Measurements from ENCODE around the gene ANKRD44. TPM values are rescaled to one million over a fixed set of nuclear protein-coding genes. Genes with fewer than 3 reads are reported as not detected.

Gene ANKRD44
- total and polyA plus RNA-seq, 2 of the 8 experiments (the other 6 are each of a cell fraction or from before 2014, with no cell fraction given), result 1.2 to 1.3 TPM

GRCh38 chr2:197191177-197191939 lies 119.2 kb downstream of the ANKRD44 start:
- no peak overlapping the region for H4K8ac ChIP-seq (ENCODE audit: extremely low read depth, insufficient read depth, low read length)
- H2BK20ac ChIP-seq (ENCODE audit: low read length), result no peak overlapping the region
- WGBS, 2 experiments (ENCODE audit: extremely low coverage in 1 of 2, insufficient coverage in 1 of 2, insufficient read length in 1 of 2, insufficient replicate concordance in 2 of 2, low coverage in 1 of 2, low lambda C conversion rate in 2 of 2, missing lambda C conversion rate in 1 of 2), result 61% methylated on average over 4 of the region's 4 CpGs; no CpG with 5 or more reads in 1 of the 2 experiments
- H2AFZ ChIP-seq (ENCODE audit: low read length), result no peak overlapping the region
- H3K36me3 ChIP-seq (ENCODE audit: control insufficient read depth in 2 of 4, insufficient read depth in 4 of 4, low read length in 3 of 4), result no peaks in the 10 kb centered on the region
- no peaks in the 10 kb centered on the region for H3K9me3 ChIP-seq (ENCODE audit: insufficient read depth in 2 of 2, low read depth in 1 of 2, low read length in 1 of 2)
- ChIA-PET CTCF (ENCODE audit: partially characterized antibody) (interaction anchor here (0.9 to 4.0 kb wide), 37 partner anchors 9 to 1106 kb away, joined by 3 to 63 read pairs (median 5); no protein-coding TSS in a partner anchor), POLR2A (ENCODE audit: partially characterized antibody) (no interaction called here)
- H2BK15ac ChIP-seq (ENCODE audit: low read length), result no peak overlapping the region
- H3K27me3 ChIP-seq (replicated peaks in 1 of 4; ENCODE audit: control insufficient read depth in 3 of 4, extremely low read depth in 1 of 4, insufficient read depth in 3 of 4, low read length in 3 of 4), result no peaks in the 10 kb centered on the region
- H4K91ac ChIP-seq (replicated peaks; ENCODE audit: insufficient read length, low read length), result no peak overlapping the region
- no peak overlapping the region for H3K27ac ChIP-seq (ENCODE audit: low read depth, low read length)
- H3K18ac ChIP-seq (ENCODE audit: extremely low read depth, low read length), result no peak overlapping the region
- H2AK5ac ChIP-seq (ENCODE audit: low read depth, low read length), result no peak overlapping the region
- no peak overlapping the region for H3K23ac ChIP-seq (ENCODE audit: insufficient read length)
- H3K14ac ChIP-seq (ENCODE audit: insufficient read length), result no peak overlapping the region
- H2BK5ac ChIP-seq (ENCODE audit: low read depth, low read length), result no peak overlapping the region
- DNase-seq (ENCODE audit: low read depth in 1 of 2, low spot score in 2 of 2), result no peak
- no peaks in the 10 kb centered on the region for H4K20me1 ChIP-seq (replicated peaks in 1 of 2; ENCODE audit: control insufficient read depth in 1 of 2, insufficient read depth in 2 of 2, low read length in 2 of 2)
- no peak overlapping the region for H2BK120ac ChIP-seq (replicated peaks; ENCODE audit: low read depth, low read length)
- FAIRE-seq, result peak; percentile 70
- no peak overlapping the region for H2BK12ac ChIP-seq (ENCODE audit: low read depth, low read length)
- H3K79me2 ChIP-seq (ENCODE audit: control insufficient read depth in 1 of 2, insufficient read depth in 2 of 2, low read length in 2 of 2), result no peaks in the 10 kb centered on the region
- no peak overlapping the region for H3K9ac ChIP-seq (replicated peaks in 1 of 4; ENCODE audit: extremely low read depth in 1 of 4, low read depth in 3 of 4, low read length in 3 of 4)
- H3K4ac ChIP-seq (replicated peaks; ENCODE audit: insufficient read length, low read depth, low read length), result no peak overlapping the region
- H3K56ac ChIP-seq (replicated peaks; ENCODE audit: insufficient read length, low read depth, low read length), result no peak overlapping the region
- no peak overlapping the region for H3K4me2 ChIP-seq (ENCODE audit: insufficient read depth in 1 of 2, low read depth in 2 of 2, low read length in 2 of 2)
- no peak overlapping the region for H3K4me3 ChIP-seq (ENCODE audit: extremely low read depth in 1 of 4, insufficient read depth in 2 of 4, low read depth in 3 of 4, low read length in 4 of 4)
- peaks cover 0 to 6% (median 2%) of the 10 kb centered on the region in 4 experiments; a peak in 1 of 7 replicates for H3K4me1 ChIP-seq (replicated peaks in 1 of 4; ENCODE audit: control insufficient read depth in 3 of 4, insufficient read depth in 4 of 4, low read length in 3 of 4)
- H4K5ac ChIP-seq (ENCODE audit: insufficient read length, low read depth, low read length), result no peak overlapping the region
- no peaks in the 10 kb centered on the region for H3K23me2 ChIP-seq (ENCODE audit: low read depth, low read length)
- TF ChIP-seq RAD21 (IDR thresholded peaks at IDR 0.05 in 1 of 2, conservative IDR thresholded peaks at IDR 0.05 in 1 of 2; ENCODE audit: low read depth in 2 of 2, low read length in 2 of 2) (peak; percentile 59 to 68), MAX (IDR thresholded peaks at IDR 0.05) (no peak), CTCF (IDR thresholded peaks at IDR 0.05; ENCODE audit: control extremely low read depth in 1 of 3, insufficient read depth in 1 of 3, low read depth in 1 of 3, low read length in 3 of 3) (peak in 2 of 3 experiments; percentile 36 to 45; a peak in 2 of 4 replicates), BCL11A (IDR thresholded peaks at IDR 0.05; ENCODE audit: low read depth in 2 of 2, low read length in 2 of 2) (no peak)
- H3K79me1 ChIP-seq (ENCODE audit: low read depth, low read length), result no peaks in the 10 kb centered on the region

Measured in H1 (cell line).